ENCODE results near the gene OTOG. TPM values are rescaled to one million over a fixed set of nuclear protein-coding genes. Genes with fewer than 3 reads are reported as not detected.

The OTOG gene
- total RNA-seq, 1 donor from 2014 or later = 1.5 TPM

DNA sequence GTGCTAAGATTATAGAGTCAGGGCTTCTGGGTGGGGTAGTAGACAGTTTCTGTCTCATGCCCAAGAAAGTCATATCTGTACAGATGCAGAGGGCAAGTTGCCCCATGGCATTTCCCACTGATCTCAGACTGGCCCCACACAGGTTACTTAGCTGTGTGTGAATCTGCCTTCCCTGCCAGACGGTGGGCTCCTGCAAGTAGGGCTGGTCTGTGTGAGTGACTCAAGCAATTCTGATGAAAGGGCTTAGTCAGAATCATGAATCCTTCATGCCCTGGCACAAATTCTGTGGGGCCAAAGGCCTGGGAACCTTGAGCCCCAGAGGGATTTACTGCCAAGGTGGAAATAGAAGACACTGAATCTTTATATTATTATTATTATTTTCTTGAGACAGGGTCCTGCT lies 33.2 kb upstream of the OTOG start:
- Mint-ChIP-seq H3K4me3 (ENCODE audit: low read depth) (no peak overlapping the region), H3K9me3 (ENCODE audit: low read depth) (no peaks in the 10 kb centered on the region), H3K36me3 (ENCODE audit: insufficient read depth) (peaks cover 2% of the 10 kb centered on the region), H3K4me1 (ENCODE audit: low read depth) (no peaks in the 10 kb centered on the region), H3K27me3 (peaks cover 25% of the 10 kb centered on the region), H3K27ac (no peak overlapping the region)
- DNase-seq (ENCODE audit: low spot score, unreplicated experiment) = no peak
- TF ChIP-seq, protein P1, sequence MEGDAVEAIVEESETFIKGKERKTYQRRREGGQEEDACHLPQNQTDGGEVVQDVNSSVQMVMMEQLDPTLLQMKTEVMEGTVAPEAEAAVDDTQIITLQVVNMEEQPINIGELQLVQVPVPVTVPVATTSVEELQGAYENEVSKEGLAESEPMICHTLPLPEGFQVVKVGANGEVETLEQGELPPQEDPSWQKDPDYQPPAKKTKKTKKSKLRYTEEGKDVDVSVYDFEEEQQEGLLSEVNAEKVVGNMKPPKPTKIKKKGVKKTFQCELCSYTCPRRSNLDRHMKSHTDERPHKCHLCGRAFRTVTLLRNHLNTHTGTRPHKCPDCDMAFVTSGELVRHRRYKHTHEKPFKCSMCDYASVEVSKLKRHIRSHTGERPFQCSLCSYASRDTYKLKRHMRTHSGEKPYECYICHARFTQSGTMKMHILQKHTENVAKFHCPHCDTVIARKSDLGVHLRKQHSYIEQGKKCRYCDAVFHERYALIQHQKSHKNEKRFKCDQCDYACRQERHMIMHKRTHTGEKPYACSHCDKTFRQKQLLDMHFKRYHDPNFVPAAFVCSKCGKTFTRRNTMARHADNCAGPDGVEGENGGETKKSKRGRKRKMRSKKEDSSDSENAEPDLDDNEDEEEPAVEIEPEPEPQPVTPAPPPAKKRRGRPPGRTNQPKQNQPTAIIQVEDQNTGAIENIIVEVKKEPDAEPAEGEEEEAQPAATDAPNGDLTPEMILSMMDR (IDR thresholded peaks at IDR 0.05; ENCODE audit: unreplicated experiment) = no peak

DNA sequence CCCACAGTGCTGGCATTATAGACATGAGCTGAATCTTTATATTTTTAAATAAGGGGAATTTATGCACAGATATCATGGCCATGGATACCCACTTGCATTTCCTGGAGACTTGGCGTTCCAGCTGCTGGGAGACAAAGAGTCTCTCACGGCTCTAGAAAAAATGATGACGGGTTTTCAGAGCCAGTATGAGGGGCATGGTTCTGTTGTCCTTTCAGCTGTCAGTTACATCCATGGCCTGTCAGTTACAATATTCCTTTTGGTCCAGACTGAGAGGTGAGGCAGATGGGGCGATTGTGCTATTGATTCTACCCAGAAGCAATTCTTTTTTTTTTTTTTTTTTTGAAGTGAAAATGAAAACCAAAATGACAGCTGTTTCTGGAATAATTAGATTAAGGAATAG lies 32.6 kb upstream of the OTOG start:
- Mint-ChIP-seq H3K4me3 (ENCODE audit: low read depth) (no peak overlapping the region), H3K36me3 (ENCODE audit: insufficient read depth) (peaks cover 2% of the 10 kb centered on the region), H3K4me1 (ENCODE audit: low read depth) (peaks cover 3% of the 10 kb centered on the region), H3K9me3 (ENCODE audit: low read depth) (no peaks in the 10 kb centered on the region), H3K27me3 (peaks cover 22% of the 10 kb centered on the region), H3K27ac (no peak overlapping the region)
- DNase-seq (ENCODE audit: low spot score, unreplicated experiment) = no peak
- TF ChIP-seq, protein P1 (IDR thresholded peaks at IDR 0.05; ENCODE audit: unreplicated experiment) = no peak

DNA sequence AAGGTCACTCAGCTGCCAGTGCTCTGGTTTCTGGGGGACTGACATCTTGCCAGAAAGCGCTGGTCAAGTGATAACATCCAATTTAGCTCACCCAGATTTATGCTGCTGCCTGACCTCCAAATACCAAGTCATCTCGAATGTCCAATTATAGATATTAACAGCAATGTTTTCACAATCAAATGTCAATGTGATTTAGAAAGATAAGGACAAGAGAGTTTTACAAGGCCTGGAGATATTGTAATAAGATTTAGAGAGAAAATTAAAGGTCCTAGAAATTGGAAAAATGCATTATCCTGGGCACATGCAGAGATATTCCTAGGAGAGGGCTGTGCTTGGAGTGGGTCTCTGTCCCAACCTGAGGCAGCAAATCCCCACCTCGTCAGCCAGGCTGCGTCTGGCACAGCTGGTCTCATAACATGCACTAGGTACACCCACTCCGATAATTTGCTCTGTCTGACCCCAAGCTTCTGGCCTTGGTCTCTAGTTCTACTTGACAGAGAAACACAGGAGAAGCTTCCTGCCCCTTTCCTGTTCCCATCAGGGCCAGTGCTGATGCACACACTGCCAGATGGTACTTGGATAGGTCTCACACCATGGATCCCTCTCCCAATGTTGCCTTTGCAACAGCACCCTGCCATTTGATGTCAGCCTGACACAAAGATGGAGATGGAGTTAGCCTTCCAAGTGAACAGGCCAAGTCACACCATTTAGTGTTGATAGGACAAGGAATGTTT lies 31.4 kb upstream of the OTOG start:
- Mint-ChIP-seq H3K36me3 (ENCODE audit: insufficient read depth) (peaks cover 4% of the 10 kb centered on the region), H3K4me3 (ENCODE audit: low read depth) (no peak overlapping the region)

DNA sequence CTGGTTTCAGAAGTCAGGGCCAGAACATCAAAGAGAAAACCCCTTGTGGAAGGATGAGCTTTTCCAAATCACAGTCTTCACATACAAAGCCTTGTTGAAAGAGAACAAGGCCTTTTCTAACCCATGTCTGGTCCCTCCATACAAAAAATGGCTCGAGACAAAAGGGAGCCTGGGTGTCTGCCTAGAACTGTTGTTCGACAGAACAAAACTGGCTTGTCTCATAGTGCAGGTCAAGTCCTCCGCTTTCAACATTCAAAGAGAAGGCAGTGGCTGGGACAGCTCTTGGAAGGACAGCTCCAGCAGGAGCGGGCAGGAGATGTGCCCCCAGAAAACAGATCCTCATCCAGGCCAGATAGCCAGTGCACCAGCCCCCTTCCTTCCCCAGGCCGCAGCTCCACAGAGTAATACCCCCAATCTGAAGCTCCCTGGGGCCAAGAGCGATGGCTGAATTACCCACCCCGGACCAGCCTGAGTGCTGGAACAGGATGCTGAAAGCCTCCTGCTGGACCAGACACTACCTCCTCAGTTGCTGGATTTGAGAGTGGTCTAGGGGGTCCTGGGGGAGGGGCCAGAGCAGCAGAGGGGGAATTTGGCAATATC lies 30.4 kb upstream of the OTOG start:
- Mint-ChIP-seq H3K27me3 (peaks cover 20% of the 10 kb centered on the region), H3K36me3 (ENCODE audit: insufficient read depth) (peaks cover 4% of the 10 kb centered on the region), H3K4me1 (ENCODE audit: low read depth) (peaks cover 3% of the 10 kb centered on the region), H3K27ac (no peak overlapping the region), H3K9me3 (ENCODE audit: low read depth) (no peaks in the 10 kb centered on the region), H3K4me3 (ENCODE audit: low read depth) (no peak overlapping the region)
- TF ChIP-seq, protein P1 (IDR thresholded peaks at IDR 0.05; ENCODE audit: unreplicated experiment) = no peak
- DNase-seq (ENCODE audit: low spot score, unreplicated experiment) = no peak

More for the DNA sequence above, 31.4 kb upstream of the OTOG start:
- no peak for DNase-seq (ENCODE audit: low spot score, unreplicated experiment)
- Mint-ChIP-seq H3K27ac (no peak overlapping the region), H3K4me1 (ENCODE audit: low read depth) (peaks cover 3% of the 10 kb centered on the region), H3K27me3 (peaks cover 18% of the 10 kb centered on the region), H3K9me3 (ENCODE audit: low read depth) (no peaks in the 10 kb centered on the region)
- TF ChIP-seq, protein P1 (IDR thresholded peaks at IDR 0.05; ENCODE audit: unreplicated experiment) = no peak

DNA sequence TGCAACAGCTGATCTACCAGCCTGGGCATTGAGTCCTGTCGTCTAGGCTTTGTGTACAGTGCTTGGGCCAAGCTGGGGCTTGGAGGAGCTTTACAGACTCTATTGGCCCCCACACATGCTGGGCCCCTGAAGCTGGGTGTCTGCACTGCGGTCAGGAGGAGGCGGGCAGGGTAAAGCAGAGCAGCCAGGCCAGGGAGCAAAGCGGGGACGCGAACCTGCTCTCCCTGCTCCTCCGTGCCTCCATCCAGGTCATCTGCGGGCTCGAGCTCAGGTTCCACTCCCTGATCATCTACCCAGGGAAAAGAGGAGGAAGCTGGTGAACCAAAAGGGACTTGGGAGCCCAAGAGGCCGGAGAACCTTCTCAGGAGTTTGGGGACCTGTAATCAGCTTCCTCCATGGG lies 29.9 kb upstream of the OTOG start:
- Mint-ChIP-seq H3K36me3 (ENCODE audit: insufficient read depth) (peaks cover 4% of the 10 kb centered on the region), H3K27me3 (peaks cover 17% of the 10 kb centered on the region), H3K4me3 (ENCODE audit: low read depth) (no peak overlapping the region), H3K27ac (no peak overlapping the region), H3K9me3 (ENCODE audit: low read depth) (no peaks in the 10 kb centered on the region), H3K4me1 (ENCODE audit: low read depth) (peaks cover 3% of the 10 kb centered on the region)
- TF ChIP-seq, protein P1 (IDR thresholded peaks at IDR 0.05; ENCODE audit: unreplicated experiment) = no peak
- DNase-seq (ENCODE audit: low spot score, unreplicated experiment) = no peak

All from progenitor cell of endocrine pancreas (in vitro differentiated cells).